Activated CD4-positive, alpha-beta T cell treated with anti-CD3 and anti-CD28 coated beads, Interleukin-2, amount 10 ng/mL, durations not matched to agents 7 days and 5 days (primary cell): ENCODE results near the gene ARHGEF9. TPM values are rescaled to one million over a fixed set of nuclear protein-coding genes. Genes with fewer than 3 reads are reported as not detected.
"Not testable (repeated sequence)": the region's sequence is repeated elsewhere in the genome, so short reads cannot be mapped to it uniquely, and the experiment has no call there.

ENCODE experiments used
- CTCF ChIA-PET: fragments of 350-600 bp; sonication (Branson Sonifier 250); formaldehyde crosslinking; loops from one replicate; lab custom pipeline; 2021; ENCODE audit warnings: antibody characterized with exemption; lab: Charles Lee
- POLR2A ChIA-PET: fragments of 350-600 bp; sonication (Branson Sonifier 250); formaldehyde crosslinking; loops from one replicate; lab custom pipeline; 2021; ENCODE audit warnings: antibody characterized with exemption; lab: Charles Lee
- DNase-seq: peaks from one replicate; pipeline ENCODE4 v3.0.0-alpha.2; 2020
- H3K27ac Mint-ChIP-seq: one replicate; pipeline ENCODE4 v1.8.0; 2021; ENCODE audit warnings: mild to moderate bottlenecking, moderate library complexity, mixed read lengths
- H3K27me3 Mint-ChIP-seq: one replicate; pipeline ENCODE4 v1.8.0; 2021; ENCODE audit warnings: mixed read lengths
- H3K36me3 Mint-ChIP-seq: one replicate; pipeline ENCODE4 v1.8.0; 2021; ENCODE audit warnings: low read depth, mixed read lengths
- H3K4me1 Mint-ChIP-seq: one replicate; pipeline ENCODE4 v1.8.0; 2021; ENCODE audit warnings: mixed read lengths
- H3K4me3 Mint-ChIP-seq: one replicate; pipeline ENCODE4 v1.8.0; 2021; ENCODE audit warnings: mild to moderate bottlenecking, moderate library complexity, mixed read lengths
- H3K9me3 Mint-ChIP-seq: one replicate; pipeline ENCODE4 v1.8.0; 2021; ENCODE audit warnings: mixed read lengths
- total RNA-seq, 2 experiments: library from RNA; stranded (reverse); gene quantifications; one replicate each; pipeline ENCODE4 v1.2.3, GENCODE V29; 2021

ARHGEF9 gene
- total RNA-seq: 10 to 100 TPM; 21.6 to 22.3 TPM

DNA sequence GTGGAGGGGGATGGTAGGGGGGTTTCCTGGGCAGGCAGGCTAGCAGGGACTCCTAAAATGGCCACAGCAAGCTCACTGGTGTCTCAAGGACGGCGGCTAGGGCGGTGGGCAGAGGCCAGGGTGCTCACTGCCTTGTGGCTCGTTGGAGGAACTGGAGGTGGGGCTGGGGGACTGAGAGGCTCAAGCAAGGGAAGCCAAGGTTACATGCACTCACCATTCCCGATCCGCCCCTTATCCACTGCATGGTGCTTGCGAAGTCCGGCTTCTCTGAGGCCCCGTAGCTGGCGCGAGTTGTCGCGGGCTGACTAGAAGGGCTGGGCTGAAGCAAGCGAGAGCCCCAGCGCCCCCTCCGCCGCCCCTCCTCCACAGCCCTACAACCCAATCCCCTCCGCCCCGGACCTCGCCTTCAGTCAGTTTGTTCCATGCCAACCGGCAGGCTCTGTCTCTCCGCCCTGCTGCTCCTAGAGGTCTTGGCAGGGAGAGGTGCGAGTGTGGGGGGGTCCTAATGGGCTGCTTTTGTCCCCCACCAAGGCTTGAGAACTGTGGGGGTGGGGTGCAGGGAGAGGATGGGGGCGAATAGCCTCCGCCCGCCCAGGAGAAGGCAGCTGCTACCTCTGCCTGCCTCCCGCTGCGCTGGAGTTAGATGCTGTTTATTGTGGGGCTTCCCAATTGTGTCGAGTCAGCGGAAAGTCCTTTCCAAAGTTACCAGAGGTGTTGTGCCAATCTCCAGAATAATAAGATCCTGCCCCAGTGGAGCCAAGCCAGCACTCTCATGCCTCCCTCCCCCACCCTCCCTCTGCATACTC, at the start of gene ARHGEF9:
Gene ARHGEF9 (minus strand): TSS at position 313 of the 806 bp plus-strand sequence. CDS start 69 bp downstream, at position 244.
- CTCF ChIA-PET: no interaction called here
- H3K27ac Mint-ChIP-seq: no peak within 1 kb of the TSS
- peak; percentile 4 for DNase-seq

DNA sequence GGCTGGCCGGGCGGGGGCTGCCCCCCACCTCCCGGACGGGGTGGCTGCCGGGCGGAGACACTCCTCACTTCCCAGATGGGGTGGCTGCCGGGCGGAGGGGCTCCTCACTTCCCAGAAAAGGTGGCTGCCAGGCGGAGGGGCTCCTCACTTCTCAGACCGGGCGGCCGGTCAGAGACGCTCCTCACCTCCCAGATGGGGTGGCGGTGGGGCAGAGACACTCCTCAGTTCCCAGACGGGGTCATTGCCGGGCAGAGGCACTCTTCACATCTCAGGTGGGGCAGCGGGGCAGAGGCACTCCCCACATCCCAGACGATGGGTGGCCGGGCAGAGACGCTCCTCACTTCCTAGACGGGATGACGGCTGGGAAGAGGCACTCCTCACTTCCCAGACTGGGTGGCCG, 40.4 kb upstream of the ARHGEF9 start:
- DNase-seq, H3K27me3 Mint-ChIP-seq, H3K4me1 Mint-ChIP-seq, H3K36me3 Mint-ChIP-seq, H3K27ac Mint-ChIP-seq, CTCF ChIA-PET, H3K9me3 Mint-ChIP-seq, H3K4me3 Mint-ChIP-seq, POLR2A ChIA-PET: not testable (repeated sequence)

More for the DNA sequence above, at the start of gene ARHGEF9:
- Mint-ChIP-seq H3K9me3 (no peaks in the 10 kb centered on the region), H3K4me1 (no peaks in the 10 kb centered on the region), H3K27me3 (no peaks in the 10 kb centered on the region), H3K36me3 (no peaks in the 10 kb centered on the region), H3K4me3 (peak within 1 kb of the TSS; percentile 30)
- POLR2A ChIA-PET: no interaction called here

GRCh38 chrX:63818156-63818555, 33.1 kb upstream of the ARHGEF9 start:
- POLR2A ChIA-PET: no interaction called here
- Mint-ChIP-seq H3K36me3 (no peaks in the 10 kb centered on the region), H3K9me3 (peaks cover 2% of the 10 kb centered on the region), H3K4me3 (no peak overlapping the region), H3K4me1 (no peaks in the 10 kb centered on the region), H3K27me3 (no peaks in the 10 kb centered on the region), H3K27ac (no peak overlapping the region)
- CTCF ChIA-PET: no interaction called here
- DNase-seq: no peak

DNA sequence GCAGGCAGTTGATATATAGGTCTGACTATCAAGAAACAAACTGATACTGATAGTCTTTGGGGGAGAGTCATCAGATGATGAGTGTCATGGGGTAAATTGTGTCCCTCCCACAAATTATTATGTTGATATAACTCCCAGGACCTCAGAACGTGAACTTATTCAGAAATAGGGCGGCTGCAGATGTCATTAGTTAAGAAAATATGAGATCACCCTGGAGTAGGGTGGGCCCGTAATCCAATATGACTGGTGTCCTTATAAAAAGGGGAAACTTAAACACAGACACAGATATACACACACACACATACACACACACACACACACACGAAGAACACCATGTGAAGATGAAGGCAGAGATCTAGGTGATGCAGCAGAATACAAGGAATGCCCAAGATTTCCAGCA, 32.7 kb upstream of the ARHGEF9 start:
- CTCF ChIA-PET: interaction anchor here (0.5 kb wide), 1 partner anchor 504 kb away, joined by 3 read pairs; no protein-coding TSS in a partner anchor

GRCh38 chrX:63812823-63813222, 27.8 kb upstream of the ARHGEF9 start:
- POLR2A ChIA-PET: no interaction called here

More for the DNA sequence above, 32.7 kb upstream of the ARHGEF9 start:
- Mint-ChIP-seq H3K27ac (no peak overlapping the region), H3K36me3 (no peaks in the 10 kb centered on the region), H3K9me3 (peaks cover under 1% of the 10 kb centered on the region), H3K27me3 (no peaks in the 10 kb centered on the region), H3K4me3 (no peak overlapping the region), H3K4me1 (no peaks in the 10 kb centered on the region)
- POLR2A ChIA-PET: no interaction called here
- DNase-seq: no peak

GRCh38 chrX:63810746-63811145, 25.7 kb upstream of the ARHGEF9 start:
- H3K27me3 Mint-ChIP-seq: no peaks in the 10 kb centered on the region
- no peak overlapping the region for H3K27ac Mint-ChIP-seq
- H3K4me3 Mint-ChIP-seq: no peak overlapping the region
- ChIA-PET POLR2A (no interaction called here), CTCF (no interaction called here)
- no peak for DNase-seq
- no peaks in the 10 kb centered on the region for H3K4me1 Mint-ChIP-seq
- peaks cover 2% of the 10 kb centered on the region for H3K9me3 Mint-ChIP-seq
- no peaks in the 10 kb centered on the region for H3K36me3 Mint-ChIP-seq

More at GRCh38 chrX:63812823-63813222, 27.8 kb upstream of the ARHGEF9 start:
- Mint-ChIP-seq H3K27ac (no peak overlapping the region), H3K9me3 (peaks cover 2% of the 10 kb centered on the region), H3K36me3 (no peaks in the 10 kb centered on the region), H3K27me3 (no peaks in the 10 kb centered on the region), H3K4me1 (no peaks in the 10 kb centered on the region), H3K4me3 (no peak overlapping the region)
- CTCF ChIA-PET: no interaction called here
- DNase-seq: no peak

GRCh38 chrX:63809173-63809572, 24.2 kb upstream of the ARHGEF9 start:
- POLR2A ChIA-PET: no interaction called here
- Mint-ChIP-seq H3K4me1 (no peaks in the 10 kb centered on the region), H3K4me3 (no peak overlapping the region), H3K9me3 (peaks cover 2% of the 10 kb centered on the region), H3K27ac (no peak overlapping the region), H3K27me3 (no peaks in the 10 kb centered on the region), H3K36me3 (no peaks in the 10 kb centered on the region)
- CTCF ChIA-PET: no interaction called here
- no peak for DNase-seq

GRCh38 chrX:63795406-63795805, 10.4 kb upstream of the ARHGEF9 start:
- POLR2A ChIA-PET, H3K27me3 Mint-ChIP-seq, DNase-seq, H3K27ac Mint-ChIP-seq, H3K4me1 Mint-ChIP-seq, H3K4me3 Mint-ChIP-seq, H3K9me3 Mint-ChIP-seq, CTCF ChIA-PET, H3K36me3 Mint-ChIP-seq: not testable (repeated sequence)

- Mint-ChIP-seq H3K4me3 (peak overlapping the region; percentile 30), H3K27ac (no peak overlapping the region), H3K9me3 (no peaks in the 10 kb centered on the region), H3K4me1 (no peaks in the 10 kb centered on the region), H3K36me3 (no peaks in the 10 kb centered on the region), H3K27me3 (no peaks in the 10 kb centered on the region)
- CTCF ChIA-PET: interaction anchor here (1.2 kb wide), 1 partner anchor 13 kb away, joined by 4 read pairs; no protein-coding TSS in a partner anchor
- POLR2A ChIA-PET: no interaction called here
- no peak for DNase-seq
Measured at GRCh38 chrX:63785708-63786040, 660 bp upstream of the ARHGEF9 start.

DNA sequence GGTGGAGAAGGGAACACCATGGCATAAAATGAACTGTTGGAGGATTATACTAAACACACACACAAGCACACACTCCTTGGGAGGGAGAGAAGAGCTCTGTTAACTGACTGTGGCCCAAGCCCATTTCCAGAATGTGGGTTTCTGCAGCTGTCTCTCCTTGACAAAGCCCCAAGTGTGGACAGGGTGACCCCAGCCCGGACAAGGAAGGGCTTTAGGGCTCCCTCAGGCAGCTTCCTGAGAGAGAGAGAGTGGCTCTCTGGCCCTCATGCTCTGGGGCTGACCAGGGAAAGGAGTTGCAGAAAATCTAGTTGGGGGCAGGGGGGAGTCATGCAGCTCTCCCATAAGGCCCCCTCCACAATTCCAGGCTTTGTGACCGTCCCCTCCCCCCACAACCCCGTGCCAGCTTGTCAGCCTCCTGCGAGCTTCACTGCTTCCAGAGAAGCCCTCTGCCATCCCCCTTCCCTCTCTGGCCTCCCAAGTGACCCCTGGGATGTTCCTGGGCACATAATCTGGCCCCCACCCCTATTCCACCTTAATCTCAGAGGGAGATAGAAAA, 590 bp downstream of the ARHGEF9 start:
- Mint-ChIP-seq H3K27ac (no peak overlapping the region), H3K9me3 (peaks cover 2% of the 10 kb centered on the region), H3K4me1 (no peaks in the 10 kb centered on the region), H3K4me3 (no peak overlapping the region), H3K27me3 (no peaks in the 10 kb centered on the region), H3K36me3 (no peaks in the 10 kb centered on the region)
- no peak for DNase-seq
- ChIA-PET POLR2A (no interaction called here), CTCF (no interaction called here)

DNA sequence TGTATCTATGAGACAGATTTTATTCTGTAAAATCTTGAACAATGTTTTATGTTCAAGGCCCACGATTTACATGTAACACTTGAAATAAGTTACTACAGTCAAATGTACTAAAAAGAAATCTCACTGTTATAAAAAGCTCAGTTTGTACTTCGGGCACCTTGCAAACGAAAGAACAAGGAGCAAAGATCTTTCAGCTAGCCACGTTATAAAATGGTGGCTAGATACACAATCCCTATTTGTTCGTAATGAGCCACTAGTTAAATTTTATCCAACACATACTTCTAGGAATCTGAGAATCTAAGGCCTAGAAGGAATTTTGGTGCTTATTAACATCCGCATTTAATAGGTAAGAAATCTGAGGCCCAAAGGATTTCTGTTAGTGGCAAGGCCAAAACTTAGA, 2.5 kb downstream of the ARHGEF9 start:
- CTCF ChIA-PET: no interaction called here
- Mint-ChIP-seq H3K27me3 (no peaks in the 10 kb centered on the region), H3K36me3 (no peaks in the 10 kb centered on the region), H3K4me1 (no peaks in the 10 kb centered on the region), H3K27ac (no peak overlapping the region), H3K4me3 (no peak overlapping the region), H3K9me3 (peaks cover 2% of the 10 kb centered on the region)
- POLR2A ChIA-PET: no interaction called here
- DNase-seq: no peak

DNA sequence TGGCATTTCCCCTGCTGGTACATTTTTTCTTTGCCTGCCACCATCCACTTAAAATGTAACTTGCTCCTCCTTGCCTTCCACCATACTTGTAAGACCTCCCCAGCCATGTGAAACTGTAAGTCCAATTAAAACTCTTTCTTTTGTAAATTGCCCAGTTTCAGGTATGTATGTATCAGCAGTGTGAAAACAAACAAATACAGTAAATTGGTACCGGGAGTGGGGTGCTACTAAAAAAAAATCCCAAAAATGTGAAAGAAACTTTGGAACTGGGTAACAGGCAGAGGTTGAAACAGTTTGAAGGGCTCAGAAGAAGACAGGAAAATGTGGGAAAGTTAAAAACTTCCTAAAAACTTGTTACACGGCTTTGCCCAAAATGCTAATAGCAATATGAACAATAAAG, 16.3 kb downstream of the ARHGEF9 start:
- Mint-ChIP-seq H3K27me3 (peaks cover 1% of the 10 kb centered on the region), H3K4me1 (no peaks in the 10 kb centered on the region)
- DNase-seq: no peak

GRCh38 chrX:63765712-63766111, 19.3 kb downstream of the ARHGEF9 start:
- POLR2A ChIA-PET: no interaction called here
- DNase-seq: no peak
- Mint-ChIP-seq H3K4me1 (peaks cover 3% of the 10 kb centered on the region), H3K4me3 (no peak overlapping the region), H3K27ac (no peak overlapping the region), H3K27me3 (peaks cover 1% of the 10 kb centered on the region), H3K36me3 (no peaks in the 10 kb centered on the region), H3K9me3 (peaks cover 7% of the 10 kb centered on the region)
- CTCF ChIA-PET: no interaction called here

More for the DNA sequence above, 16.3 kb downstream of the ARHGEF9 start:
- POLR2A ChIA-PET: no interaction called here
- no peak overlapping the region for H3K4me3 Mint-ChIP-seq
- CTCF ChIA-PET: no interaction called here
- H3K36me3 Mint-ChIP-seq: no peaks in the 10 kb centered on the region
- H3K9me3 Mint-ChIP-seq: peaks cover 7% of the 10 kb centered on the region
- H3K27ac Mint-ChIP-seq: no peak overlapping the region
